Dedifferentiated amniotic fluid mesenchymal stem cell (primary cell): ENCODE data around the gene GLS2.
"Not testable (repeated sequence)": the region's sequence is repeated elsewhere in the genome, so short reads cannot be mapped to it uniquely, and the experiment has no call there.

ENCODE experiments used
- DNase-seq: peaks from one replicate; pipeline ENCODE4 v3.0.0-alpha.2; 2016; ENCODE audit errors: extremely low spot score

The GLS2 gene

DNA sequence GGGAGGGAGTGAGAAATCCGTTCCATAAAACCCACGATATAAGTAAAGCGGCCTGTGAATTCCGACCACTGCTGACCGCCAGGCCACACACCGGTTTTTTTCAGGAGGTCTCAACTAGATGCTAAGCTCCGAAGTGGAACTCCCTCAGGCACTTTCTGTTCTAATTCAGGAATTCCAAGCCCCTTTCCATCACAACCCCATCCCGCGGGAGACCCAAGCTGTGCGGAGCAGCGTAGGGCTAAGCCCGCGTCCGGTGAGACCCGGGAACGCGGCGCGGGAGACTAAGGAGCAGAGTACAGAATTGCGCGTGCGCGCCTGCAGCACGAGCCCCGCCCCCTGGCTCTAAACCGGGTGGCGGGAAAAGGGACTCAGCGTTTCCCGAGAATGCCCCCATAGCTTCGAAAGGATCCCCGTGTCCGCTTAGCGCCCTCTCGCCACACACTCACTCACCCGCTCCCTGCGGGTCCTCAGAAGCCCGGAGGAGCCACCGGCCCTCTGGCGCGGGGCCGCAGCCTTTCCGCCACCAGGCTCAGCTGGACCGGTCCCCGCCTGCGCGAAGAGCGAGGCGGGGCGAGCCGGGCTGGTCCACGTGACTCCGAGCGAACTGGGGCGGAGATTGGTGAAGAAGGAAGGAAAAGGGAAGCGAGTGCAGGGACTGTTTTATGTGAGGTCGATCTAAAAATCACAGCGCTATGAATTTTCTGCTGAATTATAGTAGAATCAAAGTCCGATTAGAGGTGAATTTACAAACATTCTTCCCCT is 38.9 kb downstream of the GLS2 start, which contains the start of gene TIMELESS:
Gene TIMELESS, minus strand, starts transcription at position 567 of the 762 bp plus-strand sequence. CDS start 15,256 bp downstream, outside the sequence.
- peak; percentile 91 for DNase-seq

GRCh38 chr12:56443208-56443607 is 44.8 kb downstream of the GLS2 start:
- DNase-seq = not testable (repeated sequence)

DNA sequence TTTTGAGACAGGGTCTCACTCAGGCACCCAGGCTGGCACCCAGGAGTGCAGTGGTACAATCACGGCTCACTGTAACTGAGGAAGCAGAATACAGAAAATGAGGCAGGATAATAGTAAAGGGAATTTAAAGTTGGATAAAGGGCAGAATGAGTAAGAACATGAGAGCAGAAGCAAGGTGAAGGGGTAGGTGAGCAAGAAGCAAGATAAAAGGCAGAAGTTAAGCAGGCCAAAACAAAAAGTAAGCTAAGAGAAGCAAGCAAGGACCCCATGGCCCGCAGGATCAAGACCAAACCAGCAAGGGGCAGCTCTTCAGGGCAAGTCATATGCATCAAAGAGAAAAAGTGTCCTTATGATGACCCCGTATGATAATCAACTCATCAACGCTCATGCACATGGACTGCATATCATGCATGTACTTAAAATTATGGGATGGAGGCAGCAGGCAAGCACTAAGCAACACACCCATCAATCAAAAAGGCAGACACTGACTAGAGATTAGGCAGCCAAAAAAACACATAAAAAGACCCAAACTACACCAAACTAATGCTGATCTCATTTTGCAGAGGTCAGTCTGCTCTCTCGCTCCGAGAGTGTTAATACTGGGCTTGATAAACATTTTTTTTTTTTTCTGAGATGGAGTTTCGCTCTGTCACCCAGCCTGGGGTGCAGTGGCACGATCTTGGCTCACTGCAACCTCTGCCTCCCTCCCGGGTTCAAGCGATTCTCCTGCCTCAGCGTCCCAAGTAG is 50.4 kb downstream of the GLS2 start:
- no peak for DNase-seq

DNA sequence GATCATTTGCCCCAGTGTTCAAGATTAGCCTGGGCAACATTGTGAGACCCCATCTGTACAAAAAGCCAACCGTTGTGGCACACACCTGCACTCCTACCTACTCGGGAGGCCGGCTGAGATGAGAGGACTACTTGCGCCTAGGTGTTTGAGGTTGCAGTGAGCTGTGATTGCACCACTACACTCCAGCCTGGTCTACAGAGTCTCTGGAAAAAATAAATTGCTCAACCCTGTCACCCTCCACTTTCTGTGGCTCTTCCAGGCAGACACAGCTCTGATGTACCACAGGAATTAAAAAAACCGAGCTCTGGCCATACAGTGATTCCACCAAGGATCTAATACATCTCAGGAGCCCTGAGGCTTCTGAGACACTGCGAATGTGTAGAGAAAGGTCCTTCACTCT is 53.1 kb downstream of the GLS2 start:
- DNase-seq = no peak

- no peak for DNase-seq
Observed at GRCh38 chr12:56431850-56432249, 56.1 kb downstream of the GLS2 start.

- DNase-seq = no peak
Observed at GRCh38 chr12:56431288-56431687, 56.7 kb downstream of the GLS2 start.

- no peak for DNase-seq
Observed at GRCh38 chr12:56425940-56426438, 62.0 kb downstream of the GLS2 start.

- DNase-seq = no peak
Observed at GRCh38 chr12:56425193-56425592, 62.8 kb downstream of the GLS2 start.
